Aorta (tissue), 5 donors: Measurements from ENCODE around the gene FOXJ1. TPM values are rescaled to one million over a fixed set of nuclear protein-coding genes. Genes with fewer than 3 reads are reported as not detected.

Experiments
- ATAC-seq: fragments of 200-7000 bp; cut with Tn5 transposase; one replicate; pipeline ENCODE4 v1.9.1; 2022; ENCODE audit warnings: moderate library complexity; ENCODE audit not compliant: low FRiP score
- DNase-seq, 2 donors: peaks; one replicate each; pipeline ENCODE4 v3.0.0-alpha.2; 2020
- H3K27ac ChIP-seq, 2 donors: one replicate each; pipeline ENCODE4 v1.5.1; 2013; ENCODE audit warnings: low read length in 2 of 2, mild to moderate bottlenecking in 2 of 2, moderate library complexity in 2 of 2, control low read depth in 1 of 2, inconsistent platforms in 1 of 2, low read depth in 1 of 2
- H3K27me3 ChIP-seq, 2 donors: one replicate each; pipeline ENCODE4 v1.6.1; 2013; ENCODE audit warnings: control low read depth in 1 of 2, low read length in 1 of 2, mild to moderate bottlenecking in 1 of 2, moderate library complexity in 1 of 2; ENCODE audit not compliant: insufficient read depth in 2 of 2, control insufficient read depth in 1 of 2
- H3K36me3 ChIP-seq, 2 donors: one replicate each; pipeline ENCODE4 v1.6.1; 2013; ENCODE audit warnings: control low read depth in 1 of 2, low read length in 1 of 2, mild to moderate bottlenecking in 1 of 2; ENCODE audit not compliant: insufficient read depth in 2 of 2, control insufficient read depth in 1 of 2
- H3K4me1 ChIP-seq, 2 donors: one replicate each; pipeline ENCODE4 v1.6.1; 2013; ENCODE audit warnings: low read length in 2 of 2, control low read depth in 1 of 2, mild to moderate bottlenecking in 1 of 2, moderate library complexity in 1 of 2; ENCODE audit not compliant: insufficient read depth in 2 of 2, control insufficient read depth in 1 of 2
- H3K4me3 ChIP-seq, 2 donors: one replicate each; pipeline ENCODE4 v1.5.1; 2013; ENCODE audit warnings: low read length in 2 of 2, control low read depth in 1 of 2, mild to moderate bottlenecking in 1 of 2
- H3K9me3 ChIP-seq: one replicate; pipeline ENCODE4 v1.6.1; 2013; ENCODE audit warnings: mild to moderate bottlenecking, low read length; ENCODE audit not compliant: control insufficient read depth
- WGBS, 2 donors: extraction: QIAGEN DNeasy Blood & Tissue Kit; methylation state at CpG; one replicate each; pipeline ENCODE4 v1.1.7; 2013; 5-methylcytosine and 5-hydroxymethylcytosine counted together
- intact Hi-C, 2 donors: fragments of 100-400 bp; cut with DNase I; formaldehyde crosslinking; loops; one replicate each; pipeline versions ENCODE4 v1.14.2 to v1.15.0; 2022
- polyA plus RNA-seq, 2 donors: library from polyadenylated mRNA; stranded (reverse); fragments of 200-250 nt; gene quantifications; one replicate each; pipeline ENCODE4 v1.2.3, GENCODE V29; 2013
- total RNA-seq, 2 donors: library from RNA; stranded (reverse); fragmentation: NEBNext Ultra II Directional; extraction: Animal tissue kit (Norgen Biotek cat#: 25700); gene quantifications; one replicate each; pipeline ENCODE4 v1.2.1, GENCODE V29; 2021
- donor health status: healthy with polysubstance abuse.
- donor health status: Bipolar disorder and iron deficiency.
- donor health status: DM: no; HTN: no; CAD: no.
- donor health status: DM: no; HTN: no; CAD: no.
- donor health status: DM: yes; HTN: yes; CAD: no.

Gene FOXJ1
- total and polyA plus RNA-seq, 4 donors = not detected

DNA sequence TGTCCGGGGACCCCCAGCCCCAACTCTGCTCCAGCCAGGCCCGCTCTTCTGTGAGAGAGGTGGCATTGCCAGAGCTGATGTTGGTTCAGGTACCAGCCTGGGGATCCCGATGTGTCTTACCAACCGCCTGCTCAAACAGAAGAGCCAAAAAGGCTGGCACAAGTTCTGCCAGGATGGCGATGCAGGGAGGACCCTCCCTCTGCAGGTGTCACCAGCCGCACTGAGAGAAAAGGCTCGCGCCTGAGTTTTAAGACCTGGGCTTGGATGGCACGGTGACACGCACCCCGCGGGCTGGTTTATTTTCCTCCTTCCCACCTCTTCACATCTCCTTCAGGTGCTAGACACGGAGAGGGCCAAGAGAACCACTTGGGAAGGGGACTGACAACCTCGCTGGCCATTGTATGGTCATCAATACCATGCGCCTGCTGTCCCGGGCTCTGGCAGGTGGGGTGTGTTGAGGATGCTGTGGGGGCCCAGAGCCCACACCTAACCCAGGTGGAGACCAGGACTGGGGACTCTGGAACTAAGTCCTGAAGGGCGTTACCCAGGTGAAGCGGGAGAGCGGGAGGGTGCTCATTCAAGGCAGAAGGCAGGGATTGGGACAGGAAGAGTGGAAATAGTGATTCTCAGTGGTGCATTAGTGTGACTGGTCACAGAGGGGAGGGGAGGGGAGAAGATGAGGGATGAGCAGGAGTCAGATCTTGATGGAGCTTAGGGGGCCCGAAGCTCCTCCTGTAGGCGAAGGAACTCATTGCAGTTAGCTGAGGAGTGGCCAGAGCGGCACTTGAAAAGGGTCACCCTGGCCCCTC lies 16.3 kb downstream of the FOXJ1 start:
- DNase-seq = no peak
- Histone ChIP-seq H3K9me3 (no peaks in the 10 kb centered on the region), H3K27ac (no peak overlapping the region), H3K27me3 (no peaks in the 10 kb centered on the region), H3K36me3 (no peaks in the 10 kb centered on the region), H3K4me3 (no peak overlapping the region), H3K4me1 (no peaks in the 10 kb centered on the region)
- intact Hi-C loops = loop anchor here (5.0 kb wide), 3 partner anchors 58 to 173 kb away; no protein-coding TSS in a partner anchor
- ATAC-seq = no peak
- WGBS, 2 donors = 86 to 92% methylated on average over 20 to 22 of the region's 22 CpGs

DNA sequence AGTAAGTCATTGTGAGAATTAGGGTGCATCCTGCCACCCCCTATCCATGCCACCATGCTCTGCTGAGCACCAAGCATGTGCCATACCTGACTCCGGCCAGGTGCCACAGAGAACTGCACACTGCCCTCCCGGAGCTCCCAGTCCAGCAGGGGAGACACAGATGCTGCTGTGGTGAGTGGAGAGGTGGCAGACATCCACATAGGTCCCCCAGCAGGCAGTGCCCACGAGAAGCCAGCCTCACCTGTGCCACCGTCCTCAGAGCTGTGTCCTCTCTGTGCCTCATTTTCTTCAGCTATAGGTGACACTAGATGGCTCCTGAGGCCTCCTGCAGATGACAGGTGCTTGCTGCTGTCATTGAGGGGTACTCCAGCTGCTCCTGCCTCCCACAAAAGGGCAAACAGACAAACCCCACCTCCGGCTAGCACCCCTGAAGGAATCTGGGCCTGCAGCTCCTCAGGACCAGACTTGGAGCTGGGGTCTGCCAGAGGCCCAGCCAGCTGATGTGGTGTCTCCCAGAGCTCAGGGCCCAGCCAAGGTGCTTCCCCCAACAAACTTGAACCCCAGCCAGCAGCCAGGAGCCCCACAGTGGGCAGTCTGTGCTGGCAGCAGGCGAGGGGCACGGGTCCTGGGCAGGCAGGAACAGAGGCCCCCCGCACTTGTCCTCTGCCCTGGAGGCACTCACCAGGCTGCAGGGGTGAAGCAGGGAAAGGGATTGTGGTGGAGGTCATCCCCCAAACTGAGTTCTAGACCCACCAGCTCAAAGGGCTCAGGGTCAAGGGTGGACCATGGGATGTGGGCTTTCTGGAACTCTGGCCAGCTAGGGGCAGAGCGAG lies 17.1 kb downstream of the FOXJ1 start:
- ATAC-seq (no peak), DNase-seq (no peak)
- Histone ChIP-seq H3K4me3 (no peak overlapping the region), H3K27ac (no peak overlapping the region), H3K36me3 (no peaks in the 10 kb centered on the region), H3K27me3 (no peaks in the 10 kb centered on the region), H3K9me3 (no peaks in the 10 kb centered on the region), H3K4me1 (no peaks in the 10 kb centered on the region)
- intact Hi-C loops = loop anchor here (2.0 to 5.0 kb wide), 4 partner anchors 23 to 173 kb away; no protein-coding TSS in a partner anchor
- 65 to 83% methylated on average over 9 of the region's 9 CpGs for WGBS, 2 donors

DNA sequence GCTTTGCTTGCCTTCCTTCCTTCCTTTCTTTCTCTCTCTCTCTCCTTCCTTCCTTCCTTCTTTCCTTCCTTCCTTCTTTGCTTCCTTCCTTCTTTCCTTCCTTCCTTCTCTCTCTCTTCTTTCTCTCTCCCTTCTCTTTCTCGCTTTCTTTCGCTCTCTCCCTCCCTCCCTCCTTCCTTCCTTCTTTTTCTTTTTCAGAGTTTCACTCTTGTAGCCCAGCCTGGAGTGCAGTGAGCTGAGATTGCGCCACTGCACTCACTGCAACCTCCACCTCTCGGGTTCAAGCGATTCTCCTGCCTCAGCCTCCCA lies 17.9 kb downstream of the FOXJ1 start:
- ATAC-seq = no peak
- Histone ChIP-seq H3K27me3 (no peaks in the 10 kb centered on the region), H3K4me3 (no peak overlapping the region), H3K4me1 (no peaks in the 10 kb centered on the region), H3K27ac (no peak overlapping the region), H3K36me3 (no peaks in the 10 kb centered on the region), H3K9me3 (no peaks in the 10 kb centered on the region)
- WGBS, 2 donors = 79 to 87% methylated on average over 5 of the region's 5 CpGs
- intact Hi-C loops = loop anchor here (2.0 to 5.0 kb wide), 4 partner anchors 24 to 174 kb away; no protein-coding TSS in a partner anchor
- DNase-seq = no peak

DNA sequence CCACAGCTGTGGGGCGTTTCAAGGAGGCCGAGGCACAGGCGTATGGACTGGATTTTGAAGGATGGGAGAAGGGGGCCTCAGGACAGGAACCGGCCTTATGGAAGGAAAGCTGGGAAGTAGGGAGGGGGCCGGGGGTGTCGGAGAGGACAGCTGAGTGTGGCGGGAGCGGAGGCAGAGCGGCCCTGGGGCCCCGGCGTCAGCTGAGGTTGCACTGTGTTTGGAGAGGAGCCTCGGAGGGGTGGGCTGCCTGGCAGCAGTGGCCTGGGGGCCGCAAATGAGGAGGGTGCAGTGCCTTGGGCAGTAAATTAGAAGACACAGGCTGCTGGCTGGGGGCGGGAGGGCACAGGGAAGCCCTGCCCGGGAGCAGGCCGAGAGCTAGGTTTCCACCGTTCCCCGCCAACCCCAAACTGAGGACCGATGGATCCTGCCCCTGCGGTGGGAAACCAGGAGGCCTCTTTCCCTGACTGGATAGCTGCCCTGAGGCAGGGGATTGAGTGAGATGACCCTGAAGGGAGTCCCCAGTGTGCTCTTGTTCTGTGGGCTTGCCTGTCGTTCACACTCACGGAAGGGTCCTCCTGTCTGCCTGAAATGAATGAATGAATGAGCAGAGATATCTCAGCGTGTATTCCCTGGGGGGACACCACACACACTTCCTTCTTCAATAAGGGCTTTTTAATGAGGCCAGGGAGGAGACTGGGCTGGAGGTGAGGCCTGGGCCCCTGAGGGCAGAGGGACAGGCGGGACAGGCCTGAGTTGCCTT lies 18.4 kb downstream of the FOXJ1 start:
- no peak overlapping the region for H3K4me3 ChIP-seq
- no peaks in the 10 kb centered on the region for H3K4me1 ChIP-seq
- H3K9me3 ChIP-seq = no peaks in the 10 kb centered on the region
- DNase-seq (no peak), ATAC-seq (peak; percentile 39)
- intact Hi-C loops = loop anchor here (2.0 to 5.0 kb wide), 4 partner anchors 24 to 175 kb away; no protein-coding TSS in a partner anchor
- 92% methylated on average over 24 of the region's 24 CpGs for WGBS, 2 donors
- H3K27me3 ChIP-seq = no peaks in the 10 kb centered on the region
- H3K27ac ChIP-seq = no peak overlapping the region
- no peaks in the 10 kb centered on the region for H3K36me3 ChIP-seq

DNA sequence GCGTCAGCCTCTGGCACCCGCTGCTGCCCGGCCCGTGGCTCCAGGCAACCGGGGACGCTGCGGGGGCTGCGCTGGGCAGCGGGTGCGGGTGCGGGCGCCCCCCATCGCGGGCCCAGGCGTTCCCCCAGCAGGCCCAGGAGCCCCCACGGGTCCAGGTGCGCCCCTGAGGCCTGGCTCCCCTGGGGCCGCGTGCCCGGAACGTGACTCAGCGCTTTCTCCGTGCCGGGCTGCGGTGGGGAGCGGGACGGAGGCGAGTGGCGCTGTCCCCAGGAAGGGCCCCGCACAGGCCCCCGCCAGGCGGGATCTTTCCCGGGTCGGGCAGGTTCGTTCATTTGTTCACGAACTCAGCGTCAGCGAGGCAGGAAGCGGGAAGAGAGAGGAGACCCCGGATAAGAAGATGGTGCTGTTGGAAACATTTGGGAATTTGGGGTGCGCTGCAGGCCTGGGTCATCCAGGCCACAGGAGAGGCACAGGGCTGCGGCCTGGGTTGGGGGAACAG lies 19.1 kb downstream of the FOXJ1 start:
- DNase-seq = peak in 1 of 2 donors; percentile 86

DNA sequence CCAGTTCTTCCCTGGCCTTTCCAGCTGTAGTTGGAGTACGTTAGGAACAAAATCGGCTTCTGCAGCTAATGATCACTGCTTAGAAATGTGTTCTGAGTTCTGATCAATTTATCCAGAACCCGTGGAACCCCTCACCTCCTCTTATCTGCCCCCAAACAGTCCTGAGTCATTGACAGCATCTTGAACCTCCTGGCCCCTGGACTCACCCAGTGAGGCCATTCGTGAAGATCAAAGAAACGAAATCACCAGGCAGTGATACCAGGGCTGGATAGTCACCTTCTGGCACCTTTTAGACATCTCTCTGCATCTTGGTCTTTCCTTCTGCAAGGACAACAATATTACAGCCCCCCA lies 20.4 kb downstream of the FOXJ1 start:
- intact Hi-C loops = loop anchor here (1.0 to 5.0 kb wide), 5 partner anchors 62 to 177 kb away; no protein-coding TSS in a partner anchor
- Histone ChIP-seq H3K4me1 (no peaks in the 10 kb centered on the region), H3K4me3 (no peak overlapping the region), H3K9me3 (no peaks in the 10 kb centered on the region), H3K27ac (no peak overlapping the region), H3K27me3 (no peaks in the 10 kb centered on the region), H3K36me3 (no peaks in the 10 kb centered on the region)
- WGBS, 2 donors = 84 to 88% methylated on average over 5 of the region's 5 CpGs
- DNase-seq (no peak), ATAC-seq (no peak)

More for the DNA sequence above, 19.1 kb downstream of the FOXJ1 start:
- H3K27ac ChIP-seq = no peak overlapping the region
- intact Hi-C loops = loop anchor here (1.0 to 5.0 kb wide), 6 partner anchors 25 to 175 kb away; no protein-coding TSS in a partner anchor
- H3K9me3 ChIP-seq = no peaks in the 10 kb centered on the region
- peak overlapping the region in 1 of 2 donors; percentile 15 for H3K4me3 ChIP-seq
- H3K36me3 ChIP-seq = no peaks in the 10 kb centered on the region
- H3K27me3 ChIP-seq = no peaks in the 10 kb centered on the region
- WGBS, 2 donors = 15 to 20% methylated on average over 29 to 42 of the region's 42 CpGs
- ATAC-seq = peak; percentile 34
- no peaks in the 10 kb centered on the region for H3K4me1 ChIP-seq

DNA sequence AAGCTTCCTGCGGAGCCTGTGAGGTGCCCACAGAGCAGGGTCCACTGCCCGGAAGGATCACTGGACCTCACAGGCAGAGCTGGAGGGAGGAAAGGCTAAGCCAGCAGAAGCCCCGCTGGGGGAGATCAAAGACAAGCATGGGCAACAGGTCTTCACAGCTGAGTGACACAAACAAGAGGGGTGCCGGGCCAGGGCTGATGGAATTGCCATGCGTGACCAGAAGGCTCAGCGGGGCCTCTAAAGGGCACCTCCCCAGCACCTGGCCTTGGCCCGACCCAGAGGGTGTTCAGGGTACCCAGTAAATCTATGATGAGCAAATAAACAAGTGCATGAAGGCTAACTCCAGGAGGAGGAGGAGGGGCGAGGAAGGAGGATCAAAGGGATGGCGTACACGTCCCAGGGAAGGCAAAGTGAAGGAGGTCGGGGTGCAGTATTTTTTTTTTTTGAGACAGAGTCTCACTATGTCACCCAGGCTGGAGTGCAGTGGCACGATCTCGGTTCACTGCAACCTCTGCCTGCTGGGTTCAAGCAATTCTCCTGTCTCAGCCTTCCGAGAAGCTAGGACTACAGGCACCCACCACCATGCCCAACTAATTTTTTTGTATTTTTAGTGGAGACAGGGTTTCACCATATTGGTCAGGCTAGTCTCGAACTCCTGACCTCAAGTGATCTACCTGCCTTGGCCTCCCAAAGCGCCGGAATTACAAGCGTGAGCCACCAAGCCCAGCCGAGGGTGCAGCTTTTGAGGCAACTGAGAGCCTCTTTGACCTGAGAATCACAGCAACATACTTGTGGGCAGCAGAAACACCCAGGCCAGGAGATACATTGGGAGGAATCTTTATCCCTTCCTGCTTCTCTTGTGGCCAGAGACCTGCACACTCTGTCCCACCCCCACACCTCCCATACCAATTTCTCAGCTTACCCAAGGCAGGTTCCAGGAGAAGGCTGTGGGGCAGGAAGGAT lies 21.4 kb downstream of the FOXJ1 start:
- H3K27me3 ChIP-seq = no peaks in the 10 kb centered on the region
- WGBS, 2 donors = 77 to 79% methylated on average over 19 of the region's 19 CpGs
- H3K4me3 ChIP-seq = no peak overlapping the region
- no peaks in the 10 kb centered on the region for H3K36me3 ChIP-seq
- H3K4me1 ChIP-seq = no peaks in the 10 kb centered on the region
- intact Hi-C loops = loop anchor here (2.0 to 5.0 kb wide), 4 partner anchors 63 to 178 kb away; no protein-coding TSS in a partner anchor
- H3K27ac ChIP-seq = no peak overlapping the region
- no peaks in the 10 kb centered on the region for H3K9me3 ChIP-seq
- no peak for ATAC-seq
- no peak for DNase-seq
